Calu3 (cell line): Measurements from ENCODE around the gene ACKR1. TPM values are rescaled to one million over a fixed set of nuclear protein-coding genes. Genes with fewer than 3 reads are reported as not detected.

Source experiments
- BruUV-seq: library from RNA; stranded (reverse); fragments of 400-500 nt; replicated peaks from 2 replicates; lab custom pipeline; 2021; lab: Mats Ljungman, UMichigan
- CTCF ChIA-PET: fragments of 300-600 bp; sonication (Branson Sonifier 250); formaldehyde crosslinking; loops from one replicate; lab custom pipeline; 2022; ENCODE audit warnings: antibody characterized with exemption; lab: Charles Lee
- DNase-seq: peaks from one replicate; pipeline ENCODE4 v3.0.0; 2022
- H3K27ac Mint-ChIP-seq: one replicate; pipeline ENCODE4 v1.8.0; 2022; ENCODE audit warnings: mixed read lengths; ENCODE audit not compliant: unreplicated experiment
- H3K27me3 Mint-ChIP-seq: one replicate; pipeline ENCODE4 v1.8.0; 2022; ENCODE audit warnings: mixed read lengths; ENCODE audit not compliant: unreplicated experiment
- H3K36me3 Mint-ChIP-seq: one replicate; pipeline ENCODE4 v1.8.0; 2022; ENCODE audit warnings: mild to moderate bottlenecking, moderate library complexity, mixed read lengths; ENCODE audit not compliant: insufficient read depth, unreplicated experiment
- H3K4me1 Mint-ChIP-seq: one replicate; pipeline ENCODE4 v1.8.0; 2022; ENCODE audit warnings: mild to moderate bottlenecking, low read depth, mixed read lengths; ENCODE audit not compliant: unreplicated experiment
- H3K4me3 Mint-ChIP-seq: one replicate; pipeline ENCODE4 v1.8.0; 2022; ENCODE audit warnings: mild to moderate bottlenecking, low read depth, moderate library complexity, mixed read lengths; ENCODE audit not compliant: unreplicated experiment
- H3K9me3 Mint-ChIP-seq: one replicate; pipeline ENCODE4 v1.8.0; 2022; ENCODE audit warnings: low read depth, mixed read lengths; ENCODE audit not compliant: unreplicated experiment
- intact Hi-C: fragments of 100-400 bp; cut with micrococcal nuclease; formaldehyde crosslinking; loops from one replicate; pipeline ENCODE4 v1.10.0; 2022; ENCODE audit not compliant: unreplicated experiment
- total RNA-seq: library from RNA; stranded (reverse); gene quantifications from 2 replicates; pipeline ENCODE4 v1.2.3, GENCODE V29; 2022
- TF ChIP-seq, protein P1 (sequence below): fragments of 200-600 bp; IDR thresholded peaks from one replicate; pipeline ENCODE4 v1.8.0; 2022; ENCODE audit warnings: antibody characterized with exemption; ENCODE audit not compliant: unreplicated experiment

The ACKR1 gene
- total RNA-seq, 1 experiment from 2014 or later, result not detected

DNA sequence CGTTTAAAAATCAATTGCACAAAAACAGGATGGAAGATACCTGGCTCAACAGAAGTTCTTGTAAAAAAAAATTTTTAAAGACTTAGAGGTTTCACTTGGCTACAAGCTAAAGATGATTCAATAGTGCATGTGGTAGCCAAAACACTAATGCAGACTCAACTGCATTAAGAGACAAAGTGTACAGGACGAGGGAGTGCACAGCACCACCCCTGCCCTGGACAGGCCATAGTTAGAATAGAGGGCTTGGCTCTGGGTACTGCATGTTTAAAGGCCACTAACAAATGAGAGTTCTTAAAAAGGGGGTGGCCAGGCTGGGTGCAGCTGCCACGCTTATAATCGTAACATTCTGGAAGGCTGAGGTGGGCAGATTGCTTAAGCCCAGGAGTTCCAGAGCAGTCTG lies 7.9 kb downstream of the ACKR1 start:
- Mint-ChIP-seq H3K27me3 (peaks cover 99% of the 10 kb centered on the region), H3K36me3 (no peaks in the 10 kb centered on the region)
- intact Hi-C loops, result loop anchor here (5.0 to 10.0 kb wide), 2 partner anchors 62 to 680 kb away; no protein-coding TSS in a partner anchor

DNA sequence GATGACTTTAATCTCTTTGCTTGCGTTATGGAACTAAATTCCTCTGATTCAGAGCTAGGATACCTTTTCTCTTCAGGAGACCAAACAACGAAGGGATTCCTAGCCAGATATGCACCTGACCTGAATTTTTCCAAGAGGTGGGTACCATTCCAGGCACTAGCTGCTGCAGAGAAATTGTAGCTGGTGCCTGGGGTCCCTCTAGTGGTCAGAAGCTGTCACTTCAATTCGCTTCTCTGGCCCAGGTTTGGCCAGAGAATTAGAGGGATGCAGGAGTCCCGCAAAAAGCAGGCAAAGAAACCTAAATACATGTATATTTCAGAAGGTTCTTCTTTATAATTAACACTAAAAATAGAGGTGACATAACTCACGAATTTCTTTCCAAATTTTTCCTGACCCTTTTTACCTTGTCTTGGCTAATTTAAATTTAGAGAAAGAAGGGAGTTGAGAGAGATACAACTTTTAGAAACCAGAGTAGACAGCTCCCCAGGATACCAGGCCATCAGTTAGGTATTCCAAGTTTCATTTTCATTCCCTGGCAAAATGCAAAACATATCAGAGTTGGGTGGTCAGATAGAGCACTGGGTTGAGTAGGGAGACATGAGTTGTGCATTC lies 9.6 kb downstream of the ACKR1 start:
- BruUV-seq, result no TSS peak
- H3K27ac Mint-ChIP-seq, result no peak overlapping the region
- intact Hi-C loops, result loop anchor here (2.0 to 10.0 kb wide), 3 partner anchors 61 to 678 kb away; no protein-coding TSS in a partner anchor
- peaks cover 8% of the 10 kb centered on the region for H3K4me1 Mint-ChIP-seq
- TF ChIP-seq, protein P1, sequence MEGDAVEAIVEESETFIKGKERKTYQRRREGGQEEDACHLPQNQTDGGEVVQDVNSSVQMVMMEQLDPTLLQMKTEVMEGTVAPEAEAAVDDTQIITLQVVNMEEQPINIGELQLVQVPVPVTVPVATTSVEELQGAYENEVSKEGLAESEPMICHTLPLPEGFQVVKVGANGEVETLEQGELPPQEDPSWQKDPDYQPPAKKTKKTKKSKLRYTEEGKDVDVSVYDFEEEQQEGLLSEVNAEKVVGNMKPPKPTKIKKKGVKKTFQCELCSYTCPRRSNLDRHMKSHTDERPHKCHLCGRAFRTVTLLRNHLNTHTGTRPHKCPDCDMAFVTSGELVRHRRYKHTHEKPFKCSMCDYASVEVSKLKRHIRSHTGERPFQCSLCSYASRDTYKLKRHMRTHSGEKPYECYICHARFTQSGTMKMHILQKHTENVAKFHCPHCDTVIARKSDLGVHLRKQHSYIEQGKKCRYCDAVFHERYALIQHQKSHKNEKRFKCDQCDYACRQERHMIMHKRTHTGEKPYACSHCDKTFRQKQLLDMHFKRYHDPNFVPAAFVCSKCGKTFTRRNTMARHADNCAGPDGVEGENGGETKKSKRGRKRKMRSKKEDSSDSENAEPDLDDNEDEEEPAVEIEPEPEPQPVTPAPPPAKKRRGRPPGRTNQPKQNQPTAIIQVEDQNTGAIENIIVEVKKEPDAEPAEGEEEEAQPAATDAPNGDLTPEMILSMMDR, result peak; percentile 90
- peak; percentile 60 for DNase-seq
- no peaks in the 10 kb centered on the region for H3K36me3 Mint-ChIP-seq
- CTCF ChIA-PET, result interaction anchor here (0.9 to 2.7 kb wide), 8 partner anchors 18 to 676 kb away, joined by 3 to 8 read pairs (median 5); no protein-coding TSS in a partner anchor
- H3K9me3 Mint-ChIP-seq, result no peaks in the 10 kb centered on the region
- H3K27me3 Mint-ChIP-seq, result peaks cover 85% of the 10 kb centered on the region
- H3K4me3 Mint-ChIP-seq, result no peak overlapping the region

More for the DNA sequence above, 7.9 kb downstream of the ACKR1 start:
- no peak overlapping the region for H3K4me3 Mint-ChIP-seq
- no peak for DNase-seq
- no TSS peak for BruUV-seq
- H3K9me3 Mint-ChIP-seq, result no peaks in the 10 kb centered on the region
- TF ChIP-seq, protein P1, result no peak
- no peak overlapping the region for H3K27ac Mint-ChIP-seq
- H3K4me1 Mint-ChIP-seq, result peaks cover 8% of the 10 kb centered on the region
- CTCF ChIA-PET, result interaction anchor here (2.4 kb wide), 1 partner anchor 16 kb away, joined by 8 read pairs; no protein-coding TSS in a partner anchor

DNA sequence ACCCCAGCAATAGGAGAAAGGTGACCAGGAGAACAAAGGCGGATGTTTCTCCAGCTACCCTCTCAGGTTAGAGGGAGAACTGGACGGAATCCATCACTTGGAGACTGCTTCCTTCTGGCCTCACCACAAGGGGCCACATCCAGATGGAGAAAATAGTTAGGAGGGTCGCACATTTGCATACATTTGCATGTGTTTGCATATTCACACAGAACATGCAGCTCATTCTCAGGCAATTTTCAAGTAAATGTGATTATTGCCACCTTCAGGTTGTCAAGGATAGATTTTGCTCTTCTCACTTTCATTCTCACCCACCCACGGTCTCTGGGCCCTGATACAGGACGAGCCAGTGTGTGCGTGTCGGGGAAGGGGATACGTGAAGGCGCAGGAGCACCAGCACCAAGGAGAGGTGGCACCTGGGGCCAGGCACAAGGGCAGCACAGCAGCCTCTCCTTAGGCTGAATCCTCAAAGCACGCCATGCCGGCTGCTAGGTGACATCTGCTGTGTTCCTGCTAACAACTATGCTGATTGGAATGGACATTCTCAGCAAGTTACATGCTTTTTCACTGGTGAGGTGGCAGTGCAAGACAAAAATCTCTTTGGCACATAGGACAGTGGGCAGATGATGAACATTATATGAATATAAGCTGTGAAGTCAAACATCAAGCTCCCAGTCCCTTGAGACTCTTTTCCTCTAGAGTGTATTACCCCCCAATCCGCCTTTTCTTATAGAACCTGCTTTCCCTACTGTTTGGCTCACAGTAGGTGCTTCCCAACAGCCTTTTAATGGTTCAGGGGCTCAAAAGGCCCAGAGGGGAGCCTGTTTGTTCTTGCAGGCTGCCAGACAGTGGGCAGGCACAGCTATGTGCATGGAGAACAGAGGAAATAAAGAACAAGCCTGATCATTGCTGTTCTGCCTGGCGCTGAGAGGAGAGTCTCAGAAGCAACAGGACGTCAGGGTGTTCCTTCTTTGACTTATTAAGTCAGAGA lies 14.3 kb downstream of the ACKR1 start:
- Mint-ChIP-seq H3K9me3 (no peaks in the 10 kb centered on the region), H3K36me3 (no peaks in the 10 kb centered on the region), H3K4me3 (no peak overlapping the region), H3K27ac (no peak overlapping the region), H3K4me1 (no peaks in the 10 kb centered on the region), H3K27me3 (peaks cover 40% of the 10 kb centered on the region)
- no peak for DNase-seq
- intact Hi-C loops, result loop anchor here (10.0 kb wide), 1 partner anchor 56 kb away; no protein-coding TSS in a partner anchor
- no TSS peak for BruUV-seq
- TF ChIP-seq, protein P1, result no peak
- CTCF ChIA-PET, result no interaction called here

DNA sequence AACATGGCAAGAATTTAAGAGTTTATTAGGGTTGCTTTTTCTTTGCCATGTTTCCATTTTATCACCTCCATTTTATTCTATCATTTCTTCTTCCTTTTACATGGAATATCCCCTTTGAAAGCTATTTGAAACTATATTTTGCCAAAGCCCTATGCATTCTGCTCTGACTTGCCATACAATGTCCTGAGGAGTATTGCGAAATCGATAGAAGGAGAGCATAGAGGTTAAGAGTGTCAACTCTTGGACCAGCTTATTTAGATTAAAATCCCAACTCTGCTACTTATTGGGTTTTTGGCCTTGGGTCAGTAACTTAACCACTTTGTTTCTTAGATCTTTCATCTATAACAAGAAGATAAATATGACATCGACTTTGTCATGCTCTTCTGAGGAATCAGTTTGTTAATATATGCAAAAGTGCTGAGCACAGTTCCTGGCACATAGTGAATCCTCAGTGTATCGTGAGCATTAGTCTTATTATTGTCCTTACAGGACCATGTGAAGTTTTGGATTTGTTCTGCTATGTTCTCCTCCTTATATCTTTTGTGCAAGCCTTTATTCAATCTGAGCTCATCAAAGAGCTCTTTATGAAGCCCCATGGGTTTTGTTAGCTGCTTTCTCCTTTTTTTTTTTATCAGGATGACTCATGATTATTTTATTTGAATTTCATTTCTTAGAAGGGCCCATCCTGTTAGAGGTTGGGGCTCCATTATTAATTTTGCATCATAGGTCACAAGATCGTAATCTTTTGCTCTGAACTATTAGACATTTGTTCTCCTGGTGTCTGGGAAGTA lies 17.6 kb downstream of the ACKR1 start:
- intact Hi-C loops, result no loop called here

More for the DNA sequence above, 17.6 kb downstream of the ACKR1 start:
- no peaks in the 10 kb centered on the region for H3K4me1 Mint-ChIP-seq
- peaks cover 24% of the 10 kb centered on the region for H3K27me3 Mint-ChIP-seq
- H3K36me3 Mint-ChIP-seq, result no peaks in the 10 kb centered on the region
- H3K9me3 Mint-ChIP-seq, result no peaks in the 10 kb centered on the region
- H3K27ac Mint-ChIP-seq, result no peak overlapping the region
- no peak overlapping the region for H3K4me3 Mint-ChIP-seq
- CTCF ChIA-PET, result no interaction called here
- DNase-seq, result no peak
- TF ChIP-seq, protein P1, result no peak
- BruUV-seq, result no TSS peak
